IMR-90 (cell line): ENCODE data around the gene MLANA. TPM values are rescaled to one million over a fixed set of nuclear protein-coding genes. Genes with fewer than 3 reads are reported as not detected.

Experiments
- ATAC-seq: fragments of 200-7000 bp; cut with Tn5 transposase; 2 replicates; pipeline ENCODE4 v1.9.1; 2020; ENCODE audit warnings: low read depth, mild to moderate bottlenecking, moderate library complexity
- BruUV-seq: library from RNA; stranded (reverse); fragments of 400-500 nt; replicated peaks from 2 replicates; lab custom pipeline; 2021; lab: Mats Ljungman, UMichigan
- CTCF ChIA-PET: fragments of 300-600 bp; formaldehyde crosslinking; extraction: SDS; loops from one replicate; lab custom pipeline; 2021; ENCODE audit warnings: antibody characterized with exemption; lab: Yijun Ruan, JAX
- POLR2A ChIA-PET: fragments of 300-600 bp; sonication (Branson Sonifier 250); formaldehyde crosslinking; loops from one replicate; lab custom pipeline; 2022; ENCODE audit warnings: antibody characterized with exemption; ENCODE audit not compliant: unreplicated experiment; lab: Charles Lee
- DNase-seq: peaks from one replicate; pipeline ENCODE4 v3.0.0; 2013
- H2AFZ ChIP-seq: replicated peaks from 2 replicates; pipeline ENCODE3; 2013; ENCODE audit warnings: low read length, mild to moderate bottlenecking; ENCODE audit not compliant: poor library complexity
- H2AK5ac ChIP-seq: 2 replicates; pipeline ENCODE4 v1.6.1; 2013; ENCODE audit warnings: low read depth, low read length, inconsistent platforms
- H2AK9ac ChIP-seq: replicated peaks from 2 replicates; pipeline ENCODE3; 2013; ENCODE audit warnings: mild to moderate bottlenecking, low read depth, low read length, moderate library complexity; ENCODE audit not compliant: poor library complexity
- H2BK120ac ChIP-seq: 2 replicates; pipeline ENCODE4 v1.6.1; 2013; ENCODE audit warnings: low read depth, low read length, inconsistent platforms
- H2BK15ac ChIP-seq: 3 replicates; pipeline ENCODE4 v1.6.1; 2013; ENCODE audit warnings: low read depth, low read length, inconsistent platforms
- H2BK20ac ChIP-seq: 2 replicates; pipeline ENCODE4 v1.6.1; 2013; ENCODE audit warnings: low read depth, mild to moderate bottlenecking, inconsistent platforms, low read length, moderate library complexity
- H2BK5ac ChIP-seq: 2 replicates; pipeline ENCODE4 v1.6.1; 2013; ENCODE audit warnings: mild to moderate bottlenecking, low read depth, low read length, inconsistent platforms; ENCODE audit not compliant: poor library complexity, severe bottlenecking
- H3K14ac ChIP-seq: replicated peaks from 2 replicates; pipeline ENCODE4 v1.6.1; 2013; ENCODE audit warnings: low read depth, low read length, inconsistent platforms
- H3K18ac ChIP-seq: 2 replicates; pipeline ENCODE4 v1.6.1; 2013; ENCODE audit warnings: low read depth, low read length, control low read depth
- H3K23ac ChIP-seq: 2 replicates; pipeline ENCODE4 v1.6.1; 2013; ENCODE audit warnings: low read depth, low read length, inconsistent platforms
- H3K27ac ChIP-seq: 2 replicates; pipeline ENCODE4 v1.5.1; 2013; ENCODE audit warnings: mild to moderate bottlenecking, control low read depth, low read length; ENCODE audit not compliant: insufficient read depth
- H3K27me3 ChIP-seq: 2 replicates; pipeline ENCODE4 v1.6.1; 2013; ENCODE audit warnings: low read length; ENCODE audit not compliant: control insufficient read depth, insufficient read depth
- H3K36me3 ChIP-seq: 2 replicates; pipeline ENCODE4 v1.6.1; 2013; ENCODE audit warnings: low read length, mixed read lengths; ENCODE audit not compliant: control insufficient read depth, insufficient read depth
- H3K4ac ChIP-seq: 2 replicates; pipeline ENCODE4 v1.6.1; 2013; ENCODE audit warnings: low read depth, low read length, inconsistent platforms
- H3K4me1 ChIP-seq: 2 replicates; pipeline ENCODE4 v1.6.1; 2013; ENCODE audit warnings: low read length, mixed read lengths; ENCODE audit not compliant: control insufficient read depth, insufficient read depth
- H3K4me2 ChIP-seq: 2 replicates; pipeline ENCODE4 v1.6.1; 2013; ENCODE audit warnings: low read depth, mild to moderate bottlenecking, control low read depth, low read length, moderate library complexity
- H3K4me3 ChIP-seq: 2 replicates; pipeline ENCODE4 v1.5.1; 2013; ENCODE audit warnings: low read depth, mild to moderate bottlenecking, control low read depth, low read length, moderate library complexity; ENCODE audit not compliant: insufficient read depth
- H3K56ac ChIP-seq: 2 replicates; pipeline ENCODE4 v1.6.1; 2013; ENCODE audit warnings: low read length, inconsistent platforms; ENCODE audit not compliant: insufficient read depth; ENCODE audit errors: extremely low read depth
- H3K79me1 ChIP-seq, 2 experiments: 2 replicates each; pipeline ENCODE4 v1.6.1; 2013; ENCODE audit warnings: low read length in 2 of 2, inconsistent platforms in 1 of 2, low read depth in 1 of 2
- H3K9ac ChIP-seq: 2 replicates; pipeline ENCODE4 v1.6.1; 2013; ENCODE audit warnings: low read depth, low read length, control low read depth
- H3K9me1 ChIP-seq: 2 replicates; pipeline ENCODE4 v1.6.1; 2013; ENCODE audit warnings: low read length, inconsistent platforms; ENCODE audit not compliant: insufficient read depth
- H3K9me3 ChIP-seq: 2 replicates; pipeline ENCODE4 v1.6.1; 2013; ENCODE audit warnings: low read length; ENCODE audit not compliant: control insufficient read depth, insufficient read depth
- H4K20me1 ChIP-seq: 2 replicates; pipeline ENCODE4 v1.6.1; 2013; ENCODE audit warnings: low read length, inconsistent platforms; ENCODE audit not compliant: insufficient read depth
- H4K5ac ChIP-seq: 2 replicates; pipeline ENCODE4 v1.6.1; 2013; ENCODE audit warnings: mild to moderate bottlenecking, low read depth, low read length, control low read depth
- H4K8ac ChIP-seq, 2 experiments: 2 replicates each; pipeline ENCODE4 v1.6.1; 2013; ENCODE audit warnings: low read depth in 2 of 2, low read length in 2 of 2, control low read depth in 1 of 2, inconsistent platforms in 1 of 2
- H4K91ac ChIP-seq: 2 replicates; pipeline ENCODE4 v1.6.1; 2013; ENCODE audit warnings: low read depth, low read length, inconsistent platforms; ENCODE audit not compliant: insufficient read depth
- BHLHE40 ChIP-seq: fragments of 150-350 bp; IDR thresholded peaks from 2 replicates; pipeline ENCODE4 v1.6.1; 2016; ENCODE audit warnings: mild to moderate bottlenecking, low read depth, low read length
- CEBPB ChIP-seq: IDR thresholded peaks from 2 replicates; pipeline ENCODE4 v1.6.1; 2012; ENCODE audit warnings: low read depth, low read length, improper control_type of control experiment
- CHD1 ChIP-seq: IDR thresholded peaks from 2 replicates; pipeline ENCODE4 v1.6.1; 2012; ENCODE audit warnings: low read depth, low read length, improper control_type of control experiment
- CTCF ChIP-seq: conservative IDR thresholded peaks from 2 replicates; pipeline ENCODE4 v1.5.1; 2012; ENCODE audit warnings: mild to moderate bottlenecking, low read depth, low read length, improper control_type of control experiment
- ELK1 ChIP-seq: fragments of 150-350 bp; IDR thresholded peaks from 2 replicates; pipeline ENCODE4 v1.6.1; 2016; ENCODE audit warnings: low read depth, mild to moderate bottlenecking, low read length, moderate library complexity, borderline replicate concordance
- MAFK ChIP-seq: IDR thresholded peaks from 2 replicates; pipeline ENCODE4 v1.6.1; 2012; ENCODE audit warnings: low read depth, low read length, improper control_type of control experiment
- MXI1 ChIP-seq: IDR thresholded peaks from 2 replicates; pipeline ENCODE4 v1.6.1; 2012; ENCODE audit warnings: low read depth, mild to moderate bottlenecking, low read length, moderate library complexity, borderline replicate concordance
- POLR2A ChIP-seq: IDR thresholded peaks from 2 replicates; pipeline ENCODE4 v1.6.1; 2012; ENCODE audit warnings: mild to moderate bottlenecking, low read depth, low read length
- RAD21 ChIP-seq: IDR thresholded peaks from 2 replicates; pipeline ENCODE4 v1.6.1; 2012; ENCODE audit warnings: low read length, improper control_type of control experiment
- RCOR1 ChIP-seq: IDR thresholded peaks from 2 replicates; pipeline ENCODE4 v1.6.1; 2012; ENCODE audit warnings: mild to moderate bottlenecking, low read length, improper control_type of control experiment; ENCODE audit not compliant: insufficient replicate concordance
- USF2 ChIP-seq: fragments of 150-350 bp; IDR thresholded peaks from 2 replicates; pipeline ENCODE4 v1.6.1; 2017; ENCODE audit warnings: mild to moderate bottlenecking, antibody characterized with exemption, low read length, low read depth
- WGBS, 2 experiments: methylation state at CpG; one replicate each; pipeline versions ENCODE4 v1.1.5 to v1.1.7; 2013; ENCODE audit warnings: missing lambda C conversion rate in 2 of 2; ENCODE audit not compliant: insufficient read length in 1 of 2; ENCODE audit errors: extremely low coverage in 2 of 2; 5-methylcytosine and 5-hydroxymethylcytosine counted together
- dilution Hi-C: fragments of 300-500 bp; cut with HindIII; formaldehyde crosslinking; loops from one replicate; pipeline ENCODE4 v1.14.3; 2018; ENCODE audit warnings: low sequenced_read_pairs; ENCODE audit not compliant: unreplicated experiment
- in situ Hi-C: fragments of 300-500 bp; cut with MboI; formaldehyde crosslinking; loops from 3 replicates; pipeline ENCODE4 v1.14.3; 2019; ENCODE audit warnings: low sequenced_read_pairs, inconsistent platforms, mixed read lengths
- intact Hi-C: fragments of 100-400 bp; cut with micrococcal nuclease; formaldehyde crosslinking; loops from 2 replicates; pipeline ENCODE4 v1.10.0; 2022
- polyA plus RNA-seq, 3 experiments: library from polyadenylated mRNA; depleted of rRNA; stranded (reverse); fragments of >200 nt; gene quantifications; 2 replicates each; pipeline ENCODE4 v1.2.3, GENCODE V29; 2012; ENCODE audit warnings: low replicate concordance in 1 of 3
- total RNA-seq: library from RNA; depleted of rRNA; stranded (reverse); fragments of >200 nt; gene quantifications from 2 replicates; pipeline ENCODE4 v1.2.3, GENCODE V29; 2012

MLANA gene
- total and polyA plus RNA-seq, 2 of the 4 experiments (the other 2 are of a cell fraction) = not detected

- Histone ChIP-seq H3K14ac (no peak overlapping the region), H3K23ac (no peak overlapping the region), H3K4me3 (no peak overlapping the region), H3K27ac (no peak overlapping the region), H2BK15ac (no peak overlapping the region), H2AFZ (no peak overlapping the region), H3K27me3 (peaks cover 5% of the 10 kb centered on the region), H3K4me2 (no peak overlapping the region), H3K79me1 (no peaks in the 10 kb centered on the region), H2BK120ac (no peak overlapping the region), H4K91ac (no peak overlapping the region), H3K4ac (no peak overlapping the region), H2BK5ac (no peak overlapping the region), H3K9ac (no peak overlapping the region), H3K9me1 (no peaks in the 10 kb centered on the region; the same call in 1 of the 2 replicates), H3K36me3 (no peaks in the 10 kb centered on the region), H2AK5ac (no peak overlapping the region), H4K20me1 (no peaks in the 10 kb centered on the region), H3K9me3 (no peaks in the 10 kb centered on the region), H3K18ac (no peak overlapping the region), H2AK9ac (no peak overlapping the region), H4K5ac (no peak overlapping the region), H3K56ac (no peak overlapping the region), H4K8ac (no peak overlapping the region), H3K4me1 (no peaks in the 10 kb centered on the region), H2BK20ac (no peak overlapping the region)
- dilution Hi-C loops (no loop called here), intact Hi-C loops (no loop called here), in situ Hi-C loops (no loop called here)
- DNase-seq (no peak), ATAC-seq (no peak)
- no CpG with 5 or more reads among the region's 2 CpGs for WGBS, 2 experiments
- ChIA-PET CTCF (interaction anchor here (0.9 kb wide), 1 partner anchor 18 kb away, joined by 4 read pairs; no protein-coding TSS in a partner anchor), POLR2A (no interaction called here)
- no peak for TF ChIP-seq CTCF
- TF ChIP-seq POLR2A = no peak
- TF ChIP-seq CEBPB = no peak
- no peak for TF ChIP-seq MAFK
- no peak for TF ChIP-seq USF2
- TF ChIP-seq BHLHE40 = no peak
- TF ChIP-seq RAD21 = no peak
- no peak for TF ChIP-seq RCOR1
- no peak for TF ChIP-seq ELK1
- TF ChIP-seq CHD1 = no peak
- TF ChIP-seq MXI1 = no peak
- BruUV-seq = no TSS peak
Measured at GRCh38 chr9:5863092-5863746, 27.5 kb upstream of the MLANA start.
